Activated CD4-positive, alpha-beta T cell treated with anti-CD3 and anti-CD28 coated beads, Interleukin-10, Interleukin-2, amounts not matched to agents 100 ng/mL and 50 ng/mL, durations not matched to agents 16 hours and 8 hours (primary cell): ENCODE results near the gene CYFIP1.
A peak's percentile ranks its signal among the peaks of the same experiment; 100 is the strongest.
"Not testable (repeated sequence)": the region's sequence is repeated elsewhere in the genome, so short reads cannot be mapped to it uniquely, and the experiment has no call there.

ENCODE experiments used
- DNase-seq: peaks from one replicate; pipeline ENCODE4 v3.0.0-alpha.2; 2020

CYFIP1 gene

GRCh38 chr15:22980189-22981050 lies at the start of gene CYFIP1:
Gene CYFIP1, minus strand, starts transcription at chr15:22980368. Its CDS starts 33,083 bp downstream, at chr15:22947285.
- peak; percentile 55 for DNase-seq

DNA sequence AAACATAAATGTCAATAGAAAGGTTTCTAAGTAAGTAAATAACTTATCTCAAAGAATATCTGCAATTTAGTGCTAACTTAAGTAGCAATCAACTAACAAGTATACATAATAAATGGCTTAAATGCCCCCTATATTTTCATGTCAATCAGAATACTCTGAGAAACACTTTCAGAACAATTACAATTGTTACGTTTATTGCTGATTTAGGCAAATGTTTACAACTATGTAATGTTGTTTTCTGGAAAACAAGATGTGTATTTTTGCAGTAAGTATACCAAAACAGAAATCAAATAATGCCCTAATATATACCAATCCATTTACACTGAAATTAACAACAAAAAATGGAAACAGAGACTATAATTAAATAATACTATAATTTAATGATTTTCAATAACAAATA lies 46.0 kb upstream of the CYFIP1 start:
- no peak for DNase-seq

GRCh38 chr15:23022156-23022555 lies 42.0 kb upstream of the CYFIP1 start:
- DNase-seq, result no peak

GRCh38 chr15:23014394-23015000 lies 34.3 kb upstream of the CYFIP1 start:
- DNase-seq, result no peak

DNA sequence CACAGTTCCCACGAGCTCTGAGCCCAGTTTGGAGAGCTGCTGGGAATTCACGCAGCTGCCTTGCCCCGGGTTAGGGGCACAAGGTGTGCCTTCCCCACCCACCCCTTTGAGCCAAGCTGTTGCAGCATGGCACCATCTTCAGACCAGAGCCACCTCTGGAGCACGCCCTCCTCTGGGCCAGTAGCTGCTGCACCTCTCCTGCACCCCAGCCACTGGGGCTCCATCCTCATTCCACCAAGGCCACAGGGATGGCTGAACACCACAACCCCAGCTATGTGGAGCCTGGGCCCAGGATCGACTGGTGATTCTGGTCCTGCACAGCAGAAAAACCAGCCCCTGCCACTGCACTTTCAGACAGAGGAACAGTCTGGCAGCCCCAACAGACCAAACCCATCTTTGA lies 33.5 kb upstream of the CYFIP1 start:
- DNase-seq, result no peak

DNA sequence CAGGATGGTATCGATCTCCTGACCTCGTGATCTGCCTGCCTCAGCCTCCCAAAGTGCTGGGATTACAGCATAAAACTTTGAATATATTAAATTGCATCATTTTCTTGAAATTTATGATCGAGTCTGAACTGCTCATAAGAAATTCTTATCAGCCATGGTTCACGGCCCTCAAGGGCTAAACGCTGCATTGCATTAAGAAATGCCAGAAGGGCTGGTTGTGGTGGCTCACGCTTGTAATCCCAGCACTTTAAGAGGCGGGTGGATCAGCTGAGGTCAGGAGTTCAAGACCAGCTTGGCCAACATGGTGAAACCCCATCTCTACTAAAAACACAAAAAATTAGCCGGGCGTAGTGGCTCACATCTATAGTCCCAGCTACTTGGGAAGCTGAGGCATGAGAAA lies 32.4 kb upstream of the CYFIP1 start:
- not testable (repeated sequence) for DNase-seq

- DNase-seq, result no peak
Observed at GRCh38 chr15:23003736-23004135, 23.6 kb upstream of the CYFIP1 start.

- no peak for DNase-seq
Observed at GRCh38 chr15:23002920-23003319, 22.8 kb upstream of the CYFIP1 start.

DNA sequence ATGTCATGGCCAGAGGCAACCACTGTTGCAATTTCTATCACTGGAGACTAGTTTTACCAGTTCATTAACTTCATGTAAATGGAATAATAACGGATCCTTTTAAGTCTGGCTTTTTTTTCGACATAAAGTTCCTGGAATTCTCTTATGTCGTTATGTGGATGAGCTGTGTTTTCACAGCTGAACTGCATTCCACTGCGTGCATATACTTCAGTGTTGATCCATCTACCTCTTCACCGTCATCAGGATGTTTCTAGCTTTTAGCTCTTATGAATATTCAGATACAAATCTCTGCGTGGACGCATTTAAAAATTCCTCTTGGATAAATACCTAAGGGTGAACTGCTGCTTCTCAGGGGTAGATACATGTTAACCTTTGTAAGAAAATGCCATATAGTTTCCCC lies 15.6 kb upstream of the CYFIP1 start:
- no peak for DNase-seq

- DNase-seq, result no peak
Observed at GRCh38 chr15:22992024-22992326, 11.8 kb upstream of the CYFIP1 start.

- DNase-seq, result no peak
Observed at GRCh38 chr15:22989576-22990477, 9.7 kb upstream of the CYFIP1 start.

DNA sequence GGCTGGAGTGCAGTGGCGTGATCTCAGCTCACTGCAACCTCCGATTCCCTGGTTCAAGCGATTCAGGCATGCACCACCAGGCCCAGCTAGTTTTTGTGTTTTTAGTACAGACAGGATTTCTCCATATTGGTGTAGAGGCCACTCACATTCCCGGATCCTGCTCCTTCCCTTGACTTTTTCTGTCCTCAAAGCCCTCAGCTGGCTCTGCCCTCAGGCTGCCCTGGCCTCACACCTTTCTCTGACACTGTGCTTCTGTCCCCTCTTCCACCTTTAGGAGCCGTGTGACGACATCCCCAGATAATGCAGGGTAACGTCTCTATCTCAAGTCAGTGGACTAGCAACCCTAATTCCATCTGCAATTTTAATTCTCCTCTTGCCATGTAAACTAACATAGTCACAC lies 8.6 kb upstream of the CYFIP1 start:
- no peak for DNase-seq

- not testable (repeated sequence) for DNase-seq
Observed at GRCh38 chr15:22981931-22982330, 1.8 kb upstream of the CYFIP1 start.

DNA sequence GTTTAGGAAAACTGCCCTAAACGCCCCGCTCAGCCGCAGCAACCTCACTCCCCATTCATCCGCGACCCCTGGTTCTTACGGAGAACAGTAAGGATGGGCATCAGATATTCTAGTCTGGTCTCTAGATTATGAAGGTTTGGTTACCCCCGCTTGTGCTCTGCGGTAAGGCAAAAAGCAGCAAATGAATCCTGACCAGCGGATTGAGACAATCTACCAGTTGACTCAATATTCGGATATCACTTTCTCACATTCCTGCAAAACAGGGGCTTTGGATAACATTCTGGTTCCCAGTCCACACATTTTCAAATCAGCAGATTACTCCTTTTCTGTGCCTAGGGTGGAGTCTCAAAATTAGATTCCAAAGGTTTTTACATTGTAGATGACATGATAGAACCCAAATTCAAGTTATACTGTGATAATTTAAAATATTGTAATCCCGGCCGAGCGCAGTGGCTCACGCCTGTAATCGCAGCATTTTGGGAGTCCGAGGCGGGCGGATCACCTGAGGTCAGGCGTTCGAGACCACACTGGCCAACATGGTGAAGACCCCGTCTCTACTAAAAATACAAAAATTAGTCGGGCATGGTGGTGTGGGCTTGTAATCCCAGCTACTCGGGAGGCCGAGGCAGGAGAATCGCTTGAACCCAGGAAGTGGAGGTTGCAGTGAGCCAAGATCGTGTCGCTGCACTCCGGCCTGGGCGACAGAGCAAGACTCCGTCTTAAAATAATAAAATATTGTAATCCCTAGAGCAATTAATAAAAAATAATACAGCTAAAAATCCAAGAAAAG lies 1.1 kb upstream of the CYFIP1 start:
- DNase-seq, result no peak

DNA sequence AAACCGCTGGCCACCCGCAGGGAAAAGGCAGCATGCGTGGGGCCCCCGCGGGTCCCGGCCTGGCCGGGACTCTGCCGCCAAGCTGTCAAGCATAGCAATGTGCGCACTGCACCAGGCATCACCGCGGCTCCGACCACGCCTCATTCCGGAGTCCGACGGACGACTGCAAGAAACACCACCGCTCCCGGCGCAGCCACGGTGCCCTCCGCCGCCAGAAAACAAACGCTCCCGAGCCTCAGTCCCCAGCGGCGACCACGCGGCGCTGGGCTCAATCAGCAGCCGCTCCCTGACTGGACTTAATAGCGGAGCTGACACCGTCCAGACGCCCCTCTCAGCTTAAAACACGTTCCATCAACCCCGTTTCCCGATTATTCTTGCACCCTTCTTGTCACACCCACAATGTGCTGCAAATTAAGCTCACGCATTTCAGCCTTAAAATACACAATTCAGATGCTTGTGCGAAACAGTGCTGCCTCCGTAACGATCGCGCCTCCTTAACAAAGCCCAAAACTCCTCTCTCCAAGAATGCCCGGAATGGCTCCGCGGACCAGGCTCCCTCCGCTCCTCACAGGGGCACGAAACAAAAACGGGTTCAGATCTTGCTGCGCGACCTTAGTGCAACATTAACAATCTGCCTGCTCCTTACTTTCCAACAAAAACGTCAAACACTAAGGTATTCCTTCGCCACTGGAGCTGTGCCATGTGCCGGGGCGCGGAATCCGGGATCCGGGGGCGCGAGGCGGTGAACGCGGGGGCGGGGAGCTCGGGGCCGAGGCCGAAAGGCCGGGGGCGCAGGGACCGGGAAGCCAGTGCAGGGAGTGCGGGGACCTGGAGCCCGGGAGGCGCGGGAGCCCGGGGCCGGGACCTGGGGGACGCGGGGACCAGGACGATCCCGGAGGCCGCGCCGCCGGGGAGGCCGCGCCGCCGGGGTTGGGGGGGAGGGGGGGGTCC lies 655 bp downstream of the CYFIP1 start:
- DNase-seq, result peak; percentile 63

- DNase-seq, result peak; percentile 9
Observed at GRCh38 chr15:22978691-22979237, 1.4 kb downstream of the CYFIP1 start.

DNA sequence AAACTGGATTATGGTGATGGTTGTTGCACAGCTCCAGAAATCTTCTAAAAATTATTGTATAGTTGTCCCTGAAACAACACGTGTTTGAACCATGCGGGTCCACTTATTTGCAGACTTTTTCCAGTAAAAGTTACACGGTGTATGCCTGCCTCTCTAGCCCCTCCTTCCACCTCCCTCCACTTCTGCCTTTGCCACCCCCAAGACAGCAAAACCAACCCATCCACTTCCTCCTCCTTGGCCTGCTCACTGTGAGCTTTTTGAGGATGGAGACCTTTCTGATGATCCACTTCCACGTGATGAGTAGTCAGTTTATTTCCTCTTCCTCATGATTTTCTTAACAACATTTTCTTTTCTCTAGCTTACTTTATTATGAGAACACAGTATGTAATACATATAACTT lies 5.4 kb downstream of the CYFIP1 start:
- DNase-seq, result no peak

GRCh38 chr15:22973987-22974386 lies 6.2 kb downstream of the CYFIP1 start:
- DNase-seq, result no peak

- peak; percentile 32 for DNase-seq
Observed at GRCh38 chr15:22973286-22973685, 6.9 kb downstream of the CYFIP1 start.

DNA sequence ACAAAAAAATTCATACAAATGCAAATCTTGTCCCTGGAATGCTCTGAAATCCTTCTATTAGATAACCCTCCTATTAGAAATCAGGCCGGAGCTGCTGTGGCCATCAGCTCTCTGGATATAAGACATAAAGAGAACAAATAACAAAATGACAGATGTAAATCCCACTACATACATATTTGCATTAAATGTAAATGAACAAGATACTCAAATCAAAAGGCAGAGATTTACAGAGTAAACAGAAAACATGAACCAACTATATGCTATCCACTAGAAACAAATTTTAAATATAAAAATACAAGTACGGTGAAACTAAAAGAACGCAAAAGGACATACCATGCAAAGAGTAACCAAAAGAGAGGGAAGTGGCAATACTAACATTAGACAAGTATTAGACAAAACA lies 10.7 kb downstream of the CYFIP1 start:
- no peak for DNase-seq

- no peak for DNase-seq
Observed at GRCh38 chr15:22968366-22968765, 11.8 kb downstream of the CYFIP1 start.
